PC-3 (cell line): ENCODE measurements around the gene SPACDR.

ENCODE experiments used
- CTCF ChIP-seq: fragments of 300-600 bp; sonication (generic); conservative IDR thresholded peaks from 2 replicates; pipeline ENCODE4 v1.5.1; 2017; ENCODE audit warnings: antibody characterized with exemption, low read depth, mild to moderate bottlenecking, low read length
- EZH2 ChIP-seq: fragments of 300-600 bp; sonication (generic); IDR thresholded peaks from one replicate; pipeline ENCODE4 v1.6.1; 2017; ENCODE audit warnings: antibody characterized with exemption, mild to moderate bottlenecking, low read length; ENCODE audit not compliant: unreplicated experiment
- EZH2phosphoT487 ChIP-seq: fragments of 300-600 bp; sonication (generic); IDR thresholded peaks from 2 replicates; pipeline ENCODE4 v1.6.1; 2018; ENCODE audit warnings: mild to moderate bottlenecking, antibody characterized with exemption, low read length, borderline replicate concordance

GRCh38 chr7:100476101-100476780 lies 12.2 kb upstream of the SPACDR start:
- TF ChIP-seq CTCF (no peak), EZH2 (no peak), EZH2phosphoT487 (no peak)
